22Rv1 (cell line): ENCODE data around the gene DOCK7.

ENCODE experiments used
- ZFX ChIP-seq: fragments of 450-650 bp; IDR thresholded peaks from 2 replicates; pipeline ENCODE4 v1.6.1; 2017; ENCODE audit warnings: antibody characterized with exemption, borderline replicate concordance
- TF ChIP-seq, protein P1 (sequence below): fragments of 450-650 bp; IDR thresholded peaks from 2 replicates; pipeline ENCODE4 v1.5.1; 2017; ENCODE audit warnings: mild to moderate bottlenecking

DNA sequence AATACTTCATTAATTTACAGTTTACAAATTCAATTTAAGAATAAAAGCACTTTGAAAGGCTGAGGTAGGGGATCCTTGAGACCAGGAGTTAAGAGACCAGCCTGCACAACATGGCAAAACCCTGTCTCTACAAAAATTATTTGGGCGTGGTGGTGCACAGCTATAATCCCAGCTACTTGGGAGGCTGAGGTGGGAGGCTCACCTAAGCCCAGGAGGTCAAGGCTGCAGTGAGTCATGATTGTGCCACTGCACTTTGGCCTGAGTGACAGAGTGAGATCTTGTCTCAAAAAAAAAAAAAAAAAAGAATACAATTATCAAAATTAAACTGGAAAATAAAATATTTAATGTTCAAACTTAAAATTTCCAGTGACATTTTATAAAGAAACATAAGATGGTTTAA is 179.2 kb downstream of the DOCK7 start:
- TF ChIP-seq, protein P1, sequence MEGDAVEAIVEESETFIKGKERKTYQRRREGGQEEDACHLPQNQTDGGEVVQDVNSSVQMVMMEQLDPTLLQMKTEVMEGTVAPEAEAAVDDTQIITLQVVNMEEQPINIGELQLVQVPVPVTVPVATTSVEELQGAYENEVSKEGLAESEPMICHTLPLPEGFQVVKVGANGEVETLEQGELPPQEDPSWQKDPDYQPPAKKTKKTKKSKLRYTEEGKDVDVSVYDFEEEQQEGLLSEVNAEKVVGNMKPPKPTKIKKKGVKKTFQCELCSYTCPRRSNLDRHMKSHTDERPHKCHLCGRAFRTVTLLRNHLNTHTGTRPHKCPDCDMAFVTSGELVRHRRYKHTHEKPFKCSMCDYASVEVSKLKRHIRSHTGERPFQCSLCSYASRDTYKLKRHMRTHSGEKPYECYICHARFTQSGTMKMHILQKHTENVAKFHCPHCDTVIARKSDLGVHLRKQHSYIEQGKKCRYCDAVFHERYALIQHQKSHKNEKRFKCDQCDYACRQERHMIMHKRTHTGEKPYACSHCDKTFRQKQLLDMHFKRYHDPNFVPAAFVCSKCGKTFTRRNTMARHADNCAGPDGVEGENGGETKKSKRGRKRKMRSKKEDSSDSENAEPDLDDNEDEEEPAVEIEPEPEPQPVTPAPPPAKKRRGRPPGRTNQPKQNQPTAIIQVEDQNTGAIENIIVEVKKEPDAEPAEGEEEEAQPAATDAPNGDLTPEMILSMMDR = no peak
- TF ChIP-seq ZFX = no peak
